HG03139 (cell line): Measurements from ENCODE around the gene ALG13.
"Not testable (repeated sequence)": the region's sequence is repeated elsewhere in the genome, so short reads cannot be mapped to it uniquely, and the experiment has no call there.

Source experiments
- ATAC-seq: cut with Tn5 transposase; IDR thresholded peaks from one replicate; pipeline ENCODE4 v1.9.1; 2021; ENCODE audit not compliant: unreplicated experiment

ALG13 gene

GRCh38 chrX:111756486-111756885, 75.5 kb downstream of the ALG13 start:
- no peak for ATAC-seq

GRCh38 chrX:111759686-111760085, 78.7 kb downstream of the ALG13 start:
- ATAC-seq, result no peak

- no peak for ATAC-seq
These were observed 80.7 kb downstream of the ALG13 start for GRCh38 chrX:111761578-111762135.

- ATAC-seq, result no peak
These were observed 97.6 kb downstream of the ALG13 start for GRCh38 chrX:111778591-111778990.

- no peak for ATAC-seq
These were observed 98.6 kb downstream of the ALG13 start for GRCh38 chrX:111779582-111779981.

- no peak for ATAC-seq
These were observed 103.7 kb downstream of the ALG13 start for GRCh38 chrX:111784667-111785066.

- ATAC-seq, result not testable (repeated sequence)
These were observed 109.1 kb downstream of the ALG13 start for GRCh38 chrX:111790054-111790453.
